HCT116 (cell line): ENCODE measurements around the gene EXOC6B. TPM values are rescaled to one million over a fixed set of nuclear protein-coding genes. Genes with fewer than 3 reads are reported as not detected.

Experiments
- ATAC-seq: fragments of 200-7000 bp; cut with Tn5 transposase; 2 replicates; pipeline ENCODE4 v1.9.1; 2020; ENCODE audit warnings: mild to moderate bottlenecking, moderate library complexity
- BruUV-seq: library from RNA; stranded (reverse); fragments of 400-500 nt; replicated peaks from 2 replicates; lab custom pipeline; 2021; lab: Mats Ljungman, UMichigan
- CTCF ChIA-PET: fragments of 300-600 bp; sonication (Branson Sonifier 250); formaldehyde crosslinking; loops from one replicate; lab custom pipeline; 2021; ENCODE audit warnings: antibody characterized with exemption; lab: Charles Lee
- POLR2A ChIA-PET: fragments of 300-600, 350-600 bp; sonication (Branson Sonifier 250); formaldehyde crosslinking; loops from one replicate; lab custom pipeline; 2021; ENCODE audit warnings: antibody characterized with exemption; lab: Charles Lee
- RAD21 ChIA-PET, 2 experiments: fragments of 300-600 bp; sonication (Branson Sonifier 250); formaldehyde crosslinking; loops; one replicate each; lab custom pipeline; 2023; ENCODE audit warnings: low total read pairs in 2 of 2; ENCODE audit not compliant: uncharacterized antibody in 2 of 2, unreplicated experiment in 2 of 2, low non-redundant PET in 1 of 2; lab: Charles Lee
- DNase-seq: peaks from one replicate; pipeline ENCODE4 v3.0.0-alpha.2; 2010; ENCODE audit warnings: low read depth, low spot score
- H2AFZ ChIP-seq: fragments of 200-600 bp; shearing (Covaris generic), sonication (generic); 2 replicates; pipeline ENCODE4 v1.6.1; 2017; ENCODE audit warnings: low read depth, mixed run types, mixed read lengths, antibody characterized with exemption, low read length; ENCODE audit not compliant: poor library complexity, severe bottlenecking
- H3K27ac ChIP-seq: 2 replicates; pipeline ENCODE4 v1.5.1; 2012; ENCODE audit warnings: low read depth, low read length
- H3K27me3 ChIP-seq: fragments of 200-600 bp; sonication (generic); 2 replicates; pipeline ENCODE4 v1.6.1; 2016; ENCODE audit warnings: mixed run types, low read length, mixed read lengths; ENCODE audit not compliant: insufficient read depth
- H3K36me3 ChIP-seq, 2 experiments: fragments of 200-500 bp in 1 of 2; fragments of 200-600 bp in 1 of 2; sonication (Bioruptor generic) in 1 of 2; sonication (generic) in 1 of 2; 2 replicates each; pipeline versions ENCODE4 v1.5.1 to v1.6.1; 2014 to 2016; ENCODE audit warnings: low read length in 2 of 2, inconsistent platforms in 1 of 2, mixed read lengths in 1 of 2, mixed run types in 1 of 2; ENCODE audit not compliant: insufficient read depth in 2 of 2, control insufficient read depth in 1 of 2
- H3K4me1 ChIP-seq, 2 experiments: fragments of 200-600 bp in 1 of 2; sonication (generic) in 1 of 2; 2 replicates each; pipeline versions ENCODE4 v1.5.1 to v1.6.1; 2012 to 2017; ENCODE audit warnings: low read length in 2 of 2, inconsistent platforms in 1 of 2, mild to moderate bottlenecking in 1 of 2, mixed read lengths in 1 of 2, mixed run types in 1 of 2, moderate library complexity in 1 of 2; ENCODE audit not compliant: insufficient read depth in 2 of 2, control insufficient read depth in 1 of 2
- H3K4me2 ChIP-seq: fragments of 200-600 bp; sonication (generic); 2 replicates; pipeline ENCODE4 v1.6.1; 2017; ENCODE audit warnings: mixed run types, low read length, mixed read lengths
- H3K4me3 ChIP-seq, 2 experiments: fragments of 200-600 bp in 1 of 2; sonication (generic) in 1 of 2; replicated peaks in 1 of 2; 2 replicates each; pipeline ENCODE4 v1.5.1; 2011 to 2016; ENCODE audit warnings: low read length in 2 of 2, control low read depth in 1 of 2, low read depth in 1 of 2, mild to moderate bottlenecking in 1 of 2, mixed read lengths in 1 of 2, mixed run types in 1 of 2
- H3K79me2 ChIP-seq: fragments of 200-600 bp; sonication (generic); 2 replicates; pipeline ENCODE4 v1.6.1; 2017; ENCODE audit warnings: mild to moderate bottlenecking, mixed run types, low read length, moderate library complexity, mixed read lengths; ENCODE audit not compliant: insufficient read depth
- H3K9ac ChIP-seq: fragments of 200-600 bp; sonication (generic); 2 replicates; pipeline ENCODE4 v1.6.1; 2016; ENCODE audit warnings: low read length, mixed read lengths
- H3K9me2 ChIP-seq: fragments of 200-600 bp; sonication (generic), shearing (Covaris generic); 2 replicates; pipeline ENCODE4 v1.6.1; 2017; ENCODE audit warnings: mixed run types, mild to moderate bottlenecking, moderate library complexity; ENCODE audit not compliant: insufficient read depth
- H3K9me3 ChIP-seq, 2 experiments: fragments of 200-500 bp in 1 of 2; fragments of 200-600 bp in 1 of 2; sonication (Bioruptor generic) in 1 of 2; sonication (generic) in 1 of 2; 2 replicates each; pipeline ENCODE4 v1.6.1; 2014 to 2017; ENCODE audit warnings: low read length in 2 of 2, mixed read lengths in 2 of 2, inconsistent platforms in 1 of 2, low read depth in 1 of 2, mild to moderate bottlenecking in 1 of 2, mixed run types in 1 of 2, moderate library complexity in 1 of 2; ENCODE audit not compliant: control insufficient read depth in 1 of 2, insufficient read depth in 1 of 2
- H4K20me1 ChIP-seq: fragments of 200-600 bp; sonication (generic), shearing (Covaris generic); 2 replicates; pipeline ENCODE4 v1.6.1; 2017; ENCODE audit warnings: mixed run types, mild to moderate bottlenecking, moderate library complexity; ENCODE audit not compliant: insufficient read depth
- ATF3 ChIP-seq: IDR thresholded peaks from 2 replicates; pipeline ENCODE4 v1.6.1; 2012
- CBX3 ChIP-seq: IDR thresholded peaks from 2 replicates; pipeline ENCODE4 v1.6.1; 2012; ENCODE audit warnings: low read depth
- CEBPB ChIP-seq: IDR thresholded peaks from 2 replicates; pipeline ENCODE4 v1.6.1; 2012; ENCODE audit warnings: low read depth
- EGR1 ChIP-seq: IDR thresholded peaks from 2 replicates; pipeline ENCODE4 v1.6.1; 2012; ENCODE audit warnings: low read depth
- ELF1 ChIP-seq: IDR thresholded peaks from 2 replicates; pipeline ENCODE4 v1.6.1; 2012; ENCODE audit warnings: low read depth, borderline replicate concordance
- EZH2 ChIP-seq: fragments of 200-600 bp; sonication (generic); IDR thresholded peaks from 2 replicates; pipeline ENCODE4 v1.6.1; 2017; ENCODE audit warnings: antibody characterized with exemption, mixed run types
- EZH2phosphoT487 ChIP-seq: fragments of 200-600 bp; IDR thresholded peaks from 2 replicates; pipeline ENCODE4 v1.6.1; 2018; ENCODE audit warnings: antibody characterized with exemption, borderline replicate concordance
- FOSL1 ChIP-seq: IDR thresholded peaks from 2 replicates; pipeline ENCODE4 v1.6.1; 2012; ENCODE audit warnings: low read depth
- MAX ChIP-seq: IDR thresholded peaks from 2 replicates; pipeline ENCODE4 v1.6.1; 2012
- POLR2AphosphoS5 ChIP-seq: IDR thresholded peaks from 2 replicates; pipeline ENCODE4 v1.6.1; 2011; ENCODE audit warnings: mild to moderate bottlenecking, low read depth, low read length, moderate library complexity
- RAD21 ChIP-seq: IDR thresholded peaks from 2 replicates; pipeline ENCODE4 v1.6.1; 2012; ENCODE audit warnings: low read depth, mild to moderate bottlenecking
- SP1 ChIP-seq: IDR thresholded peaks from 2 replicates; pipeline ENCODE4 v1.6.1; 2012; ENCODE audit warnings: low read depth
- SRF ChIP-seq: IDR thresholded peaks from 2 replicates; pipeline ENCODE4 v1.6.1; 2012; ENCODE audit warnings: low read depth
- YY1 ChIP-seq: IDR thresholded peaks from 2 replicates; pipeline ENCODE4 v1.6.1; 2011; ENCODE audit warnings: low read length, low read depth, moderate library complexity, mild to moderate bottlenecking; ENCODE audit not compliant: insufficient replicate concordance; ENCODE audit errors: extremely low read depth
- ZBTB33 ChIP-seq: IDR thresholded peaks from 2 replicates; pipeline ENCODE4 v1.6.1; 2011; ENCODE audit warnings: mild to moderate bottlenecking, low read length, moderate library complexity; ENCODE audit not compliant: insufficient replicate concordance; ENCODE audit errors: extremely low read depth
- ZFX ChIP-seq: fragments of 450-650 bp; IDR thresholded peaks from 2 replicates; pipeline ENCODE4 v1.6.1; 2017
- ZNF274 ChIP-seq: fragments of 200-500 bp; sonication (Bioruptor generic); IDR thresholded peaks from 2 replicates; pipeline ENCODE4 v1.6.1; 2014; ENCODE audit warnings: mild to moderate bottlenecking, low read depth, low read length, inconsistent platforms
- intact Hi-C: fragments of 100-400 bp; cut with micrococcal nuclease; formaldehyde crosslinking; loops from 2 replicates; pipeline ENCODE4 v1.10.0; 2022
- total RNA-seq: library from RNA; stranded (reverse); gene quantifications from one replicate; pipeline ENCODE4 v1.2.1, GENCODE V29; 2021; ENCODE audit not compliant: unreplicated experiment

The EXOC6B gene
- total RNA-seq, 1 experiment from 2014 or later, result 25.4 TPM

- no peak for ATAC-seq
- Histone ChIP-seq H3K36me3 (no peaks in the 10 kb centered on the region), H3K4me3 (no peak overlapping the region), H3K9me2 (no peaks in the 10 kb centered on the region), H3K79me2 (no peaks in the 10 kb centered on the region)
- intact Hi-C loops, result loop anchor here (5.0 kb wide), 2 partner anchors 170 to 655 kb away; no protein-coding TSS in a partner anchor
- DNase-seq, result no peak
- no peak for TF ChIP-seq CEBPB
- no peak for TF ChIP-seq EZH2phosphoT487
- TF ChIP-seq EGR1, result no peak
- no peak for TF ChIP-seq MAX
- no peak for TF ChIP-seq FOSL1
- TF ChIP-seq SRF, result no peak
- TF ChIP-seq POLR2AphosphoS5, result no peak
- no peak for TF ChIP-seq RAD21
- TF ChIP-seq ELF1, result no peak
- no peak for TF ChIP-seq CBX3
- no peak for TF ChIP-seq SP1
- no peak for TF ChIP-seq YY1
- TF ChIP-seq ZNF274, result no peak
- no peak for TF ChIP-seq ZFX
- no peak for TF ChIP-seq ATF3
- no peak for TF ChIP-seq ZBTB33
- TF ChIP-seq EZH2, result no peak
- TF ChIP-seq, all 23 proteins: peak for 0
- H3K27ac ChIP-seq, result no peak overlapping the region
- H3K9ac ChIP-seq, result no peak overlapping the region
- H4K20me1 ChIP-seq, result no peaks in the 10 kb centered on the region
- H3K4me2 ChIP-seq, result no peak overlapping the region
- POLR2A ChIA-PET, result no interaction called here
- no peaks in the 10 kb centered on the region for H3K27me3 ChIP-seq
- H3K4me1 ChIP-seq, result no peaks in the 10 kb centered on the region
- RAD21 ChIA-PET, result no interaction called here
- CTCF ChIA-PET, result interaction anchor here (1.1 kb wide), 1 partner anchor 426 kb away, joined by 3 read pairs; no protein-coding TSS in a partner anchor
- no TSS peak for BruUV-seq
- no peak overlapping the region for H2AFZ ChIP-seq
- H3K9me3 ChIP-seq, result no peaks in the 10 kb centered on the region
These were observed 249.0 kb downstream of the EXOC6B start for GRCh38 chr2:72576861-72577260.
